SK-N-SH (cell line): Measurements from ENCODE around the gene GNE. TPM values are rescaled to one million over a fixed set of nuclear protein-coding genes. Genes with fewer than 3 reads are reported as not detected.

ENCODE experiments used
- CTCF ChIA-PET: fragments of 300-600, 350-600 bp; formaldehyde crosslinking; extraction: SDS; loops from one replicate; lab custom pipeline; 2021; lab: Yijun Ruan, JAX
- POLR2A ChIA-PET: fragments of 350-600 bp; sonication (Branson Sonifier 250); formaldehyde crosslinking; extraction: SDS; loops from one replicate; lab custom pipeline; 2020; ENCODE audit warnings: antibody characterized with exemption, inconsistent platforms; lab: Yijun Ruan, JAX
- DNase-seq: peaks from one replicate; pipeline ENCODE4 v3.0.0; 2012
- H2AFZ ChIP-seq: fragments of 200-600 bp; sonication (generic); 2 replicates; pipeline ENCODE4 v1.8.1; 2016; ENCODE audit warnings: antibody characterized with exemption, mild to moderate bottlenecking, low read depth
- H3F3A ChIP-seq: fragments of 200-600 bp; sonication (generic); replicated peaks from 2 replicates; pipeline ENCODE3; 2016; ENCODE audit warnings: antibody characterized with exemption, mild to moderate bottlenecking; ENCODE audit not compliant: insufficient read depth
- H3K27ac ChIP-seq, 2 experiments: fragments of 200-500 bp in 1 of 2; fragments of 200-600 bp in 1 of 2; sonication (Bioruptor generic) in 1 of 2; sonication (generic), shearing (Covaris generic) in 1 of 2; 2 replicates each; pipeline versions ENCODE4 v1.5.1 to v1.6.1; 2014 to 2016; ENCODE audit warnings: low read depth in 2 of 2, inconsistent platforms in 1 of 2, low read length in 1 of 2, mild to moderate bottlenecking in 1 of 2, mixed read lengths in 1 of 2
- H3K27me3 ChIP-seq: fragments of 200-600 bp; sonication (generic), shearing (Covaris generic); 2 replicates; pipeline ENCODE4 v1.6.1; 2016; ENCODE audit warnings: mixed run types; ENCODE audit not compliant: insufficient read depth
- H3K36me3 ChIP-seq, 2 experiments: fragments of 200-500 bp in 1 of 2; fragments of 200-600 bp in 1 of 2; sonication (Bioruptor generic) in 1 of 2; sonication (generic) in 1 of 2; replicated peaks in 1 of 2; 2 replicates each; pipeline versions ENCODE3 to v1.5.1; 2014 to 2016; ENCODE audit warnings: low read length in 1 of 2, mild to moderate bottlenecking in 1 of 2; ENCODE audit not compliant: insufficient read depth in 2 of 2, control insufficient read depth in 1 of 2
- H3K4me1 ChIP-seq, 2 experiments: fragments of 200-500 bp in 1 of 2; fragments of 200-600 bp in 1 of 2; sonication (Bioruptor generic) in 1 of 2; sonication (generic), shearing (Covaris generic) in 1 of 2; 2 replicates each; pipeline versions ENCODE4 v1.5.1 to v1.6.1; 2014 to 2016; ENCODE audit warnings: low read depth in 1 of 2, low read length in 1 of 2, mixed run types in 1 of 2; ENCODE audit not compliant: insufficient read depth in 2 of 2, control insufficient read depth in 1 of 2
- H3K4me2 ChIP-seq: fragments of 200-600 bp; sonication (generic), shearing (Covaris generic); 2 replicates; pipeline ENCODE4 v1.6.1; 2017; ENCODE audit warnings: mixed run types
- H3K4me3 ChIP-seq, 2 experiments: fragments of 200-500 bp in 1 of 2; fragments of 200-600 bp in 1 of 2; sonication (Bioruptor generic) in 1 of 2; sonication (generic), shearing (Covaris generic) in 1 of 2; 2 replicates each; pipeline versions ENCODE4 v1.5.1 to v1.8.1; 2014 to 2016; ENCODE audit warnings: low read depth in 2 of 2, inconsistent platforms in 1 of 2, low read length in 1 of 2, mild to moderate bottlenecking in 1 of 2, mixed read lengths in 1 of 2, moderate library complexity in 1 of 2
- H3K79me2 ChIP-seq: fragments of 200-600 bp; sonication (generic); 2 replicates; pipeline ENCODE4 v1.8.1; 2017; ENCODE audit warnings: mild to moderate bottlenecking; ENCODE audit not compliant: insufficient read depth
- H3K9ac ChIP-seq: fragments of 200-600 bp; sonication (generic); 2 replicates; pipeline ENCODE4 v1.6.1; 2017; ENCODE audit warnings: mixed run types
- H3K9me2 ChIP-seq: fragments of 200-600 bp; sonication (generic); 2 replicates; pipeline ENCODE4 v1.6.1; 2017; ENCODE audit warnings: mixed run types
- H3K9me3 ChIP-seq: fragments of 200-600 bp; sonication (generic); 2 replicates; pipeline ENCODE4 v1.6.1; 2017; ENCODE audit warnings: mixed run types, mild to moderate bottlenecking, moderate library complexity
- H4K20me1 ChIP-seq: fragments of 200-600 bp; sonication (generic); 2 replicates; pipeline ENCODE4 v1.6.1; 2017; ENCODE audit warnings: mild to moderate bottlenecking, mixed run types; ENCODE audit not compliant: insufficient read depth
- GABPA ChIP-seq: IDR thresholded peaks from 2 replicates; pipeline ENCODE4 v1.4.0; 2012; ENCODE audit warnings: low read depth, mild to moderate bottlenecking
- GATA2 ChIP-seq: sonication (generic); formaldehyde crosslinking; IDR thresholded peaks from 2 replicates; pipeline ENCODE4 v1.5.0; 2020; ENCODE audit warnings: mild to moderate bottlenecking, missing genetic modification reagents
- MEF2A ChIP-seq: IDR thresholded peaks from 2 replicates; pipeline ENCODE4 v1.4.0; 2012; ENCODE audit warnings: low read depth, borderline replicate concordance
- MXI1 ChIP-seq: IDR thresholded peaks from 2 replicates; pipeline ENCODE4 v1.6.1; 2012; ENCODE audit warnings: mild to moderate bottlenecking, low read depth, low read length, improper control_type of control experiment
- RCOR1 ChIP-seq: fragments of 150-350 bp; IDR thresholded peaks from 2 replicates; pipeline ENCODE4 v1.6.1; 2017; ENCODE audit warnings: antibody characterized with exemption, low read length
- SIN3A ChIP-seq: IDR thresholded peaks from 2 replicates; pipeline ENCODE4 v1.6.1; 2012; ENCODE audit warnings: low read depth, mild to moderate bottlenecking, low read length, moderate library complexity, borderline replicate concordance
- SMC3 ChIP-seq: IDR thresholded peaks from 2 replicates; pipeline ENCODE4 v1.6.1; 2012; ENCODE audit warnings: low read depth, low read length, improper control_type of control experiment
- TCF12 ChIP-seq: IDR thresholded peaks from 2 replicates; pipeline ENCODE4 v1.4.0; 2012
- TEAD4 ChIP-seq: IDR thresholded peaks from 2 replicates; pipeline ENCODE4 v1.4.0; 2012; ENCODE audit warnings: mild to moderate bottlenecking, borderline replicate concordance; ENCODE audit not compliant: insufficient read depth
- WGBS: methylation state at CpG from one replicate; pipeline ENCODE4 v1.1.6; 2017; ENCODE audit warnings: low lambda C conversion rate; 5-methylcytosine and 5-hydroxymethylcytosine counted together
- polyA plus RNA-seq, 3 experiments: library from polyadenylated mRNA; depleted of rRNA; stranded (reverse); fragments of >200 nt; gene quantifications; 2 replicates each; pipeline ENCODE4 v1.2.3, GENCODE V29; 2012

GNE gene
- polyA plus RNA-seq, 1 of the 3 experiments (the other 2 are of a cell fraction): 13.0 TPM

DNA sequence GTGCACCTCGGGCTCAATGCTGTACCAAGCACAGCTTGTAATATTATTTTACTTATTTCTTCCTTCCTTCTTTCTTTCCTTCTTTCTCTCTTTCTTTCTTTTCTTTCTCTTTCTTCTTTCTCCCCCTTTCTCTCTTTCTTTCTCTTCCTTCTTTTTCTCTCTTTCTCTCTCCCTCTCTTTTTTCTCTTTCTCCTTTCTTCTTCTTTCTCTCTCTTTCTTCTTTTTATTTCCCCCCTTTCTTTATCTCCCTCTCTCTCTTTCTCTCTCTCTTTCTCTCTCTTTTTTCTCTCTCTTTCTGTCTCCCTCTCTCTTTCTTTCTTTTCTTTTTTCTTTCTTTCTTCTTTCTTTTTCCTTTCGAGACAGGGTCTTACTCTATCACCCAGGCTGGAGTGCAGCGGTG lies 32.7 kb upstream of the GNE start:
- Histone ChIP-seq H3K9me2 (no peaks in the 10 kb centered on the region), H3K4me2 (no peak overlapping the region), H3K9ac (no peak overlapping the region), H3F3A (no peaks in the 10 kb centered on the region), H3K79me2 (no peaks in the 10 kb centered on the region), H3K36me3 (no peaks in the 10 kb centered on the region), H3K4me3 (no peak overlapping the region), H4K20me1 (no peaks in the 10 kb centered on the region), H3K4me1 (no peaks in the 10 kb centered on the region), H3K9me3 (no peaks in the 10 kb centered on the region), H3K27ac (no peak overlapping the region), H3K27me3 (no peaks in the 10 kb centered on the region), H2AFZ (no peak overlapping the region)
- TF ChIP-seq MEF2A: no peak
- TF ChIP-seq SIN3A: no peak
- TF ChIP-seq SMC3: no peak
- TF ChIP-seq TCF12: no peak
- no peak for TF ChIP-seq GABPA
- TF ChIP-seq TEAD4: no peak
- 86% methylated on average over 3 of the region's 3 CpGs for WGBS
- ChIA-PET POLR2A (no interaction called here), CTCF (no interaction called here)
- no peak for DNase-seq

DNA sequence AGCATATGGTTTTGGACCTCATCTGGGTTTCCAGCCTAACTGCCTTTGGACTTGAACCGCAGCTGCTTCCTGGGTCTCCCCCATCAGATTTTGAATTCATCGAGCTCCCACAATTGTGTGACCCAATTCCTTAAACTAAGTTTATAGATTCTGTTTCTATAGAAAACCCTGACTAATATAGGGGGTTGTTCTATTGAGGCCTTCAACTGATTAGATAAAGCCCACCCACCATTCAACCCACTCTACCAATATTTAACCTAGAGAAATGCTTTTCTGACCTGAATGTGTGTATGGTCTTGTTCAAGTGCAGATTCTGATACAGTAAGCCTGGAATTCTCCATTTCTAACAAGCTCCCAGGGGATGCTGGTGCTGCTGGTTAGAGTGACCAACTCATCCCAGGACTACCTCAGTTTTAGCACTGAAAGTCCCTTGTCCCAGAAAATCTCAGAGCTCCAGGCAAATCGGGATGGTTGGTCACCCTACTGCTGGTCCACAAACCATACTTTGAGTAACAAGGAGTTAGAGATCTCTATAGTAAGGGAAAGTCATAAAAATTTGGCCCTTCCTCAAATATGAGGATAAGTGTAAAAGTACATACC lies 31.7 kb upstream of the GNE start:
- ChIA-PET CTCF (no interaction called here), POLR2A (no interaction called here)
- no peak for TF ChIP-seq MXI1
- Histone ChIP-seq H3K79me2 (no peaks in the 10 kb centered on the region), H3K4me2 (no peak overlapping the region), H3K9me2 (no peaks in the 10 kb centered on the region), H4K20me1 (no peaks in the 10 kb centered on the region), H3K4me3 (no peak overlapping the region), H3K27ac (no peak overlapping the region), H3K4me1 (no peaks in the 10 kb centered on the region), H2AFZ (no peak overlapping the region), H3F3A (no peaks in the 10 kb centered on the region), H3K9ac (no peak overlapping the region), H3K27me3 (no peaks in the 10 kb centered on the region), H3K36me3 (no peaks in the 10 kb centered on the region), H3K9me3 (no peaks in the 10 kb centered on the region)
- DNase-seq: no peak
- 69% methylated on average over 3 of the region's 3 CpGs for WGBS

DNA sequence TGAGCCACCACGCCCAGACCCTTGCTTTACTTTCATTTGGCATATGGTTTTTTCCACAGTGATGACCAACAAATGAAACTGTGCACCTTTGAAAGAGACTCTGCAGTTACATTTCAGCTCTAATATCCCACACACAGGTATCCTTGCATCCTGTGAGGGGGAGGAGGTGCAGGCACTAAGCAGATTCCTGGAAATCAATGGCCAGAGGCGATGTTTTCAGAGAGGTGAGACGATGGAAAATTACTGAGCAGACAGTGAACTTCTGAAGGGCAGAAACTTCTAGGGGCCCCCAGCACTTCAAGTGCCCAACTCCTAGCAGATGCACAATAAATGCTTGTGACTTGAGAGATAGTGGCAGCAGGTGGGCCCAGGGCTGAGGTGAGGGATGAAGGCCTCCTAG lies 29.8 kb upstream of the GNE start:
- Histone ChIP-seq H3K9me2 (no peaks in the 10 kb centered on the region), H3K27ac (no peak overlapping the region), H3K36me3 (no peaks in the 10 kb centered on the region), H3K9ac (no peak overlapping the region), H3K27me3 (no peaks in the 10 kb centered on the region), H3K79me2 (no peaks in the 10 kb centered on the region), H3F3A (no peaks in the 10 kb centered on the region), H3K4me3 (no peak overlapping the region), H3K4me2 (no peak overlapping the region), H2AFZ (no peak overlapping the region), H3K4me1 (no peaks in the 10 kb centered on the region), H4K20me1 (no peaks in the 10 kb centered on the region), H3K9me3 (no peaks in the 10 kb centered on the region)
- WGBS: 91% methylated on average over 3 of the region's 3 CpGs
- no peak for DNase-seq
- ChIA-PET POLR2A (no interaction called here), CTCF (interaction anchor here (0.9 kb wide), 1 partner anchor 41 kb away, joined by 3 read pairs; no protein-coding TSS in a partner anchor)
- TF ChIP-seq RCOR1 (no peak), GATA2 (CRISPR knock-in tag) (no peak)
